ENCODE measurements around the gene BCL2.

BCL2 gene

DNA sequence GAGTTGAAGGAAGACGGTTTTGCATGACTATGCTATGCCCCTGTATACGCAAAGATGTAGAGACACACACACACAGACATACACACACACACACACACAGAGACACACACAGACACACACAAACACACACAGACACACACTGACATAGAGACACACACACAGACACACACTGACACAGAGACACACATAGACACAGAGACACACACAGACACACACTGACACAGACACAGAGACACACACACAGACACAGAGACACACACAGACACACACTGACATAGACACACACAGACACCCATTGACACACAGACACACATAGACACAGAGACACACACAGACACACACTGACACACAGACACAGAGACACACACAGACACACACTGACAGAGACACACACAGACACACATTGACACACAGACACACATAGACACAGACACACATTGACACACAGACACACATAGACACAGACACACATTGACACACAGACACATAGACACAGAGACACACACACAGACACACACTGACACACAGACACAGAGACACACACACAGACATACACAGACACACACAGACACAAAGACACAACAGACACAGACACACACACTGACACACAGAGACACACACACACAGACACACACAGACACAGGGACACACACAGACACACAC is 121.3 kb downstream of the BCL2 start:
- ATAC-seq, result no peak
- TF ChIP-seq ISL1 (CRISPR knock-in tag; IDR thresholded peaks at IDR 0.05), result no peak
- TF ChIP-seq ZNF8 (CRISPR knock-in tag; IDR thresholded peaks at IDR 0.05), result no peak
- TF ChIP-seq, protein P1, sequence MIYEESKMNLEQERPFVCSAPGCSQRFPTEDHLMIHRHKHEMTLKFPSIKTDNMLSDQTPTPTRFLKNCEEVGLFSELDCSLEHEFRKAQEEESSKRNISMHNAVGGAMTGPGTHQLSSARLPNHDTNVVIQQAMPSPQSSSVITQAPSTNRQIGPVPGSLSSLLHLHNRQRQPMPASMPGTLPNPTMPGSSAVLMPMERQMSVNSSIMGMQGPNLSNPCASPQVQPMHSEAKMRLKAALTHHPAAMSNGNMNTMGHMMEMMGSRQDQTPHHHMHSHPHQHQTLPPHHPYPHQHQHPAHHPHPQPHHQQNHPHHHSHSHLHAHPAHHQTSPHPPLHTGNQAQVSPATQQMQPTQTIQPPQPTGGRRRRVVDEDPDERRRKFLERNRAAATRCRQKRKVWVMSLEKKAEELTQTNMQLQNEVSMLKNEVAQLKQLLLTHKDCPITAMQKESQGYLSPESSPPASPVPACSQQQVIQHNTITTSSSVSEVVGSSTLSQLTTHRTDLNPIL (CRISPR knock-in tag; IDR thresholded peaks at IDR 0.05; ENCODE audit: low read depth), result no peak
- TF ChIP-seq, protein P2, sequence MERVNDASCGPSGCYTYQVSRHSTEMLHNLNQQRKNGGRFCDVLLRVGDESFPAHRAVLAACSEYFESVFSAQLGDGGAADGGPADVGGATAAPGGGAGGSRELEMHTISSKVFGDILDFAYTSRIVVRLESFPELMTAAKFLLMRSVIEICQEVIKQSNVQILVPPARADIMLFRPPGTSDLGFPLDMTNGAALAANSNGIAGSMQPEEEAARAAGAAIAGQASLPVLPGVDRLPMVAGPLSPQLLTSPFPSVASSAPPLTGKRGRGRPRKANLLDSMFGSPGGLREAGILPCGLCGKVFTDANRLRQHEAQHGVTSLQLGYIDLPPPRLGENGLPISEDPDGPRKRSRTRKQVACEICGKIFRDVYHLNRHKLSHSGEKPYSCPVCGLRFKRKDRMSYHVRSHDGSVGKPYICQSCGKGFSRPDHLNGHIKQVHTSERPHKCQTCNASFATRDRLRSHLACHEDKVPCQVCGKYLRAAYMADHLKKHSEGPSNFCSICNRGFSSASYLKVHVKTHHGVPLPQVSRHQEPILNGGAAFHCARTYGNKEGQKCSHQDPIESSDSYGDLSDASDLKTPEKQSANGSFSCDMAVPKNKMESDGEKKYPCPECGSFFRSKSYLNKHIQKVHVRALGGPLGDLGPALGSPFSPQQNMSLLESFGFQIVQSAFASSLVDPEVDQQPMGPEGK (CRISPR knock-in tag; IDR thresholded peaks at IDR 0.05; ENCODE audit: borderline replicate concordance), result no peak
- TF ChIP-seq BACH2 (CRISPR knock-in tag; IDR thresholded peaks at IDR 0.05; ENCODE audit: borderline replicate concordance), result no peak
- no peak for TF ChIP-seq GLIS3 (CRISPR knock-in tag; IDR thresholded peaks at IDR 0.05)

DNA sequence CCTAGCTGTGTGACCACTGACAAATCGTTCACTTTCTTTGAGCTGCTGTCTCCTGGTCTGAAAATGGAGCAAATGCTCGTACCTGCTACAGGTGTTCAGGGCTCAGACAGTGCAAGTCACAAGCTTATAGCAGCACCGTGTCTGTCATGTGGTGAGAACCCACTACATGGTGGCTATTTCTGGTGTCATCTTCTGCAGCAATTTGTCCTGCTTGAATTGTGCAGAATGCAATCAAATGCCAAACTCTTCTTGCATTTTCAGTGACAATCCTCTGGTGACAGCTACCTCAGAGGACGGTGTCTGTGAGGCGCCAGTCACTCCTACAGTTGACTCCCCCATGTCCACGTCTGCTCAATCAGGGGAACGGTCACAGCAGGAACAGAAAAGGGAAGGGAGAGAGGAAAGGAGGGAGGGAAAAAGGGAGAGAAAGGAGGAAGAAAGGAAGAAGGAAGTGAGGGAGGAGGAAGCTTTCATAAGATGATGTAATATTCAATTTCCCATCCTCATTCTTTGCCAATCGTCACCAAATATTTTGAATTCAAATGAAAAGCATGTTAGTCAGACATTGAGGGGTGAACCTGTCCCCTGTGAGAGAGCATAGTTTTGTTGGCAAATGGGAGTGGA is 122.2 kb downstream of the BCL2 start:
- ATAC-seq, result no peak

DNA sequence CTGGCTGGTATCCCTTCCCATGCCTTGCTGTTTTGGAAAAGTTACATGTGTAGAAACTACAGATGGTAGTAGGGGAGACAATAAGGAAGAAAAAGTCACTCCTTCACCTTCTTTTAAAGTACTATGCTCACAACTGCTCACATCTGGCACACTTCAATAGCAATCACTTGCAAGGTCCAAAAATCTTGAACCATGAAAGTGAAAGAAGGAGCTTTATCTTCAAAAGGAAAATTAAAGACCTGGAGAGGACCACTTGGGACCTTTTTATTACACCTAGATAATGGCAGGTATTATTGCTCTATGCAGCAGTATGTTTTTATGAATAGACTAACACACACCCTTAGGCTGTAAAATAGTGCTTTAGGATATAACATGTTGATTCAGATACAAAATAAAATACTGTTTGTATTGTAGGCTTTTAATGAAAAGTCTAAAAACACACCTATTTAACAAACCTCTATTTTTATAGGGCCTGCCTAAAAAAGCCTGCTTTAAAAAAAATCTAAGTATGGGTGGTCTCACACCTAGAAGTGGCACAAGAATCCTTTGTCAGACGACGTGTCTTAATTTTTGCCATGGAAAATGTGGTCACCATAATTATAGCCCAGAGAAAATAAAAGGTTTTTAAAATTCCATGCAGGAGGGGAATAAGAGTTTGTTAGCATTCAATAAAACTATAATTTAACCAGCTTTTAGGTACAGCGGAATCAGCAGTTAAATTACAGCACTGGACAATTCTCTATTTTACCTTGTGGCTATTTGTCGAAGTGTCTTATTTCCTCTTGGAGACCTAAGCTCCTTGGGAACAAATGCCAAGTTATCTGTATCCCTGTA is 124.0 kb downstream of the BCL2 start:
- ATAC-seq, result no peak
- TF ChIP-seq OSR1 (CRISPR knock-in tag; IDR thresholded peaks at IDR 0.05), result no peak
- no peak for TF ChIP-seq ARNTL (CRISPR knock-in tag; IDR thresholded peaks at IDR 0.05; ENCODE audit: borderline replicate concordance, low read depth)
- TF ChIP-seq, protein P3, sequence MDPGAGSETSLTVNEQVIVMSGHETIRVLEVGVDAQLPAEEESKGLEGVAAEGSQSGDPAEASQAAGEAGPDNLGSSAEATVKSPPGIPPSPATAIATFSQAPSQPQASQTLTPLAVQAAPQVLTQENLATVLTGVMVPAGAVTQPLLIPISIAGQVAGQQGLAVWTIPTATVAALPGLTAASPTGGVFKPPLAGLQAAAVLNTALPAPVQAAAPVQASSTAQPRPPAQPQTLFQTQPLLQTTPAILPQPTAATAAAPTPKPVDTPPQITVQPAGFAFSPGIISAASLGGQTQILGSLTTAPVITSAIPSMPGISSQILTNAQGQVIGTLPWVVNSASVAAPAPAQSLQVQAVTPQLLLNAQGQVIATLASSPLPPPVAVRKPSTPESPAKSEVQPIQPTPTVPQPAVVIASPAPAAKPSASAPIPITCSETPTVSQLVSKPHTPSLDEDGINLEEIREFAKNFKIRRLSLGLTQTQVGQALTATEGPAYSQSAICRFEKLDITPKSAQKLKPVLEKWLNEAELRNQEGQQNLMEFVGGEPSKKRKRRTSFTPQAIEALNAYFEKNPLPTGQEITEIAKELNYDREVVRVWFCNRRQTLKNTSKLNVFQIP (CRISPR knock-in tag; IDR thresholded peaks at IDR 0.05; ENCODE audit: borderline replicate concordance, low read depth), result no peak
- TF ChIP-seq PPARA (CRISPR knock-in tag; IDR thresholded peaks at IDR 0.05; ENCODE audit: borderline replicate concordance), result no peak
- no peak for TF ChIP-seq ISL1 (CRISPR knock-in tag; IDR thresholded peaks at IDR 0.05)
- TF ChIP-seq TOX (CRISPR knock-in tag; IDR thresholded peaks at IDR 0.05; ENCODE audit: borderline replicate concordance), result no peak
- TF ChIP-seq ZFP3 (CRISPR knock-in tag; IDR thresholded peaks at IDR 0.05), result no peak
- no peak for TF ChIP-seq ZFP30 (CRISPR knock-in tag; IDR thresholded peaks at IDR 0.05)
- TF ChIP-seq, protein P4, sequence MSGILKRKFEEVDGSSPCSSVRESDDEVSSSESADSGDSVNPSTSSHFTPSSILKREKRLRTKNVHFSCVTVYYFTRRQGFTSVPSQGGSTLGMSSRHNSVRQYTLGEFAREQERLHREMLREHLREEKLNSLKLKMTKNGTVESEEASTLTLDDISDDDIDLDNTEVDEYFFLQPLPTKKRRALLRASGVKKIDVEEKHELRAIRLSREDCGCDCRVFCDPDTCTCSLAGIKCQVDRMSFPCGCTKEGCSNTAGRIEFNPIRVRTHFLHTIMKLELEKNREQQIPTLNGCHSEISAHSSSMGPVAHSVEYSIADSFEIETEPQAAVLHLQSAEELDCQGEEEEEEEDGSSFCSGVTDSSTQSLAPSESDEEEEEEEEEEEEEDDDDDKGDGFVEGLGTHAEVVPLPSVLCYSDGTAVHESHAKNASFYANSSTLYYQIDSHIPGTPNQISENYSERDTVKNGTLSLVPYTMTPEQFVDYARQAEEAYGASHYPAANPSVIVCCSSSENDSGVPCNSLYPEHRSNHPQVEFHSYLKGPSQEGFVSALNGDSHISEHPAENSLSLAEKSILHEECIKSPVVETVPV (CRISPR knock-in tag; IDR thresholded peaks at IDR 0.05), result no peak
- no peak for TF ChIP-seq BACH2 (CRISPR knock-in tag; IDR thresholded peaks at IDR 0.05; ENCODE audit: borderline replicate concordance)
- no peak for TF ChIP-seq ZC3H10 (CRISPR knock-in tag; IDR thresholded peaks at IDR 0.05)
- no peak for TF ChIP-seq ZNF565 (CRISPR knock-in tag; conservative IDR thresholded peaks at IDR 0.05; ENCODE audit: low read depth)

More for the DNA sequence above, 122.2 kb downstream of the BCL2 start:
- TF ChIP-seq CSDC2 (CRISPR knock-in tag; IDR thresholded peaks at IDR 0.05) (no peak), SNAI2 (CRISPR knock-in tag; IDR thresholded peaks at IDR 0.05) (no peak), ZC3H10 (CRISPR knock-in tag; IDR thresholded peaks at IDR 0.05) (no peak)
- TF ChIP-seq, protein P5, sequence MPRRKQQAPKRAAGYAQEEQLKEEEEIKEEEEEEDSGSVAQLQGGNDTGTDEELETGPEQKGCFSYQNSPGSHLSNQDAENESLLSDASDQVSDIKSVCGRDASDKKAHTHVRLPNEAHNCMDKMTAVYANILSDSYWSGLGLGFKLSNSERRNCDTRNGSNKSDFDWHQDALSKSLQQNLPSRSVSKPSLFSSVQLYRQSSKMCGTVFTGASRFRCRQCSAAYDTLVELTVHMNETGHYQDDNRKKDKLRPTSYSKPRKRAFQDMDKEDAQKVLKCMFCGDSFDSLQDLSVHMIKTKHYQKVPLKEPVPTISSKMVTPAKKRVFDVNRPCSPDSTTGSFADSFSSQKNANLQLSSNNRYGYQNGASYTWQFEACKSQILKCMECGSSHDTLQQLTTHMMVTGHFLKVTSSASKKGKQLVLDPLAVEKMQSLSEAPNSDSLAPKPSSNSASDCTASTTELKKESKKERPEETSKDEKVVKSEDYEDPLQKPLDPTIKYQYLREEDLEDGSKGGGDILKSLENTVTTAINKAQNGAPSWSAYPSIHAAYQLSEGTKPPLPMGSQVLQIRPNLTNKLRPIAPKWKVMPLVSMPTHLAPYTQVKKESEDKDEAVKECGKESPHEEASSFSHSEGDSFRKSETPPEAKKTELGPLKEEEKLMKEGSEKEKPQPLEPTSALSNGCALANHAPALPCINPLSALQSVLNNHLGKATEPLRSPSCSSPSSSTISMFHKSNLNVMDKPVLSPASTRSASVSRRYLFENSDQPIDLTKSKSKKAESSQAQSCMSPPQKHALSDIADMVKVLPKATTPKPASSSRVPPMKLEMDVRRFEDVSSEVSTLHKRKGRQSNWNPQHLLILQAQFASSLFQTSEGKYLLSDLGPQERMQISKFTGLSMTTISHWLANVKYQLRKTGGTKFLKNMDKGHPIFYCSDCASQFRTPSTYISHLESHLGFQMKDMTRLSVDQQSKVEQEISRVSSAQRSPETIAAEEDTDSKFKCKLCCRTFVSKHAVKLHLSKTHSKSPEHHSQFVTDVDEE (CRISPR knock-in tag; IDR thresholded peaks at IDR 0.05), result no peak

All from SK-N-SH treated with all-trans-retinoic acid at 6 μM for 48 hours (cell line).